Testis (tissue), 2 donors: ENCODE data around the gene NKAIN2.

Experiments
- CTCF ChIP-seq, 3 experiments: fragments of 450-650 bp in 2 of 3; fragments of 200-600 bp in 1 of 3; sonication (generic) in 1 of 3; IDR thresholded peaks; one replicate each; pipeline ENCODE4 v1.5.1; 2016 to 2019; ENCODE audit warnings: antibody characterized with exemption in 3 of 3, mild to moderate bottlenecking in 2 of 3, moderate library complexity in 1 of 3
- POLR2A ChIP-seq: fragments of 450-650 bp; IDR thresholded peaks from one replicate; pipeline ENCODE4 v1.6.1; 2017; ENCODE audit warnings: antibody characterized with exemption, mild to moderate bottlenecking, moderate library complexity

DNA sequence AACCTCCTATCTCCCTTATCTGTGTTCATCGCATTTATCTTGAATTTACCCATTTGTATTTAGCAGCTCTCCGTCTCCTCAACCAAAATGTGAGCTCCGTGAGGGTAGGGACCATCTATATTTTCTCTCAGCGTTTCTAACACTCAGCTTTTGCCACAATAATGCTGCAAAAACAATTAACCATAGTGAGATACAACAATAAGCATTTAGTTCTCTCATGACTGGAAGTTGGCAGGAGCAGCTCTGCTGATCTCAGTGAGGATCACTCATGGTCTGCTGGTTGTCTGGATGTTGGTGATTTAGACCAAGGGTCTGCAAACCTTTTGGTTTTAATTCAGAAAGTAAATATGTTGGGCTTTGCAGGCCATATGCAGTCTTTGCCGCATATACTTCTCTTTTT is 763.7 kb downstream of the NKAIN2 start:
- TF ChIP-seq CTCF (IDR thresholded peaks at IDR 0.05) (no peak), POLR2A (no peak)
